Measurements from ENCODE around the gene TMEM235.

DNA sequence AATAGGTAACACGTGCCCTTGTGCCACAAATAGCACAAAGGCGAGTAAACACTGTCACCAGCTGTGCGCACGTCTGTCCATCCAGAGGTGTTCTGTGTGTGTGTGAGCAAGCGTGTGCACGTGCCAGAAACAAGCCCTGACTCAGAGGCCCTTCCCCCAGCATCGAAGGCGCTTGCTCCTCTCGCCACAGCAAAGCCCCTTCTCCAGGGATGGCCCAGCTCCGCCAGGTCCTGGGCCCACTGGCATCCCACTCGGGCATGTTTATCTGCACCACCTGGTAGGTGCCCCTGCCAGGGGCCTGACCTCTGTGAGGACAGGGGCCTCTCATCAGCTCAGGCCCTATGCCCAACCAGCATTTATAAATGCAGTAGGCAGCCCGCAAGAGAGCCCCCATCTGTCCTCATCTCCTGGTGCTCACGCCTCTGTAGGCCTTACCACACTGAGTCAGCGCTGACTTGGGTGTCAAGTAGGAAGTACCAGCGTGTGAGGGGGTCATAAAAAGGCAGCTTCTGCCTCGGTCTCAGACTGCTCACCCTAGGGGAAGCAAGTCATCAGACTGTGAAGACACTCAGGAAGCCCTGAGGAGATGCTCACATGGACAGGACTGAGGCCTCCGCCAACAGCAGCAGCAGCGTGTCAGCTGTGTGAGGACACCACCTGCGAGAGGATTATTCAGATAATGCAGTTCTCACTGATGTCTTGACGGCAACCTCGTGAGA, 10.8 kb downstream of the TMEM235 start:
- TF ChIP-seq POLR2A (IDR thresholded peaks at IDR 0.05), result no peak
- TF ChIP-seq, protein P1, sequence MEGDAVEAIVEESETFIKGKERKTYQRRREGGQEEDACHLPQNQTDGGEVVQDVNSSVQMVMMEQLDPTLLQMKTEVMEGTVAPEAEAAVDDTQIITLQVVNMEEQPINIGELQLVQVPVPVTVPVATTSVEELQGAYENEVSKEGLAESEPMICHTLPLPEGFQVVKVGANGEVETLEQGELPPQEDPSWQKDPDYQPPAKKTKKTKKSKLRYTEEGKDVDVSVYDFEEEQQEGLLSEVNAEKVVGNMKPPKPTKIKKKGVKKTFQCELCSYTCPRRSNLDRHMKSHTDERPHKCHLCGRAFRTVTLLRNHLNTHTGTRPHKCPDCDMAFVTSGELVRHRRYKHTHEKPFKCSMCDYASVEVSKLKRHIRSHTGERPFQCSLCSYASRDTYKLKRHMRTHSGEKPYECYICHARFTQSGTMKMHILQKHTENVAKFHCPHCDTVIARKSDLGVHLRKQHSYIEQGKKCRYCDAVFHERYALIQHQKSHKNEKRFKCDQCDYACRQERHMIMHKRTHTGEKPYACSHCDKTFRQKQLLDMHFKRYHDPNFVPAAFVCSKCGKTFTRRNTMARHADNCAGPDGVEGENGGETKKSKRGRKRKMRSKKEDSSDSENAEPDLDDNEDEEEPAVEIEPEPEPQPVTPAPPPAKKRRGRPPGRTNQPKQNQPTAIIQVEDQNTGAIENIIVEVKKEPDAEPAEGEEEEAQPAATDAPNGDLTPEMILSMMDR (IDR thresholded peaks at IDR 0.05), result no peak
